ENCODE measurements around the gene SIRPA.

Gene SIRPA

DNA sequence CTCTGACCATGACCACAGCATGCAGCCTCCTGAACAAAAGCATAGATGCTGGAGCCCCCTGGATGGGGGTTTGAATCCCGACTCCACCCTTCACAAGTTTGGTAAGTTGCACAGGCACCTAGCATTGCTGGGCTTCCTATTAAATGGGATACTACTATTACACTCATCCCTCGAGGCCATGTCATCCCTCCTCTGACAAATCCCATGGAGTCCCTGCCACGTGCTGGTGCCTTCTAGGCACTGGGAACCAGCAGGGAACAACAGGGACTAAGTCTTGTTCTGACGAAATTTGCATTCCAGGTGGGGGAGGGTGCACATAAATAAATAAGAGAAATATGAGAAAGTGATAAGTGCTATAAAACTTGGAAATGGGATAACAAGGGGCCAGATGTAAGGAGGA lies 15.3 kb upstream of the SIRPA start:
- Histone ChIP-seq H3K79me2 (ENCODE audit: low read length) (no peaks in the 10 kb centered on the region), H3K27ac (ENCODE audit: low read length) (no peak overlapping the region), H3K36me3 (replicated peaks; ENCODE audit: low read depth, low read length) (no peaks in the 10 kb centered on the region), H3K4me2 (ENCODE audit: low read length) (no peak overlapping the region), H4K20me1 (ENCODE audit: insufficient read depth, low read length) (no peaks in the 10 kb centered on the region), H3K27me3 (ENCODE audit: low read depth, low read length) (peaks cover 20% of the 10 kb centered on the region; the same call in 1 of the 2 replicates), H2AFZ (ENCODE audit: low read depth, low read length) (no peak overlapping the region), H3K4me1 (ENCODE audit: low read length) (peaks cover 22% of the 10 kb centered on the region), H3K4me3 (ENCODE audit: low read length) (no peak overlapping the region), H3K9ac (ENCODE audit: low read length) (no peak overlapping the region), H3K9me3 (ENCODE audit: insufficient read depth, low read length) (no peaks in the 10 kb centered on the region)
- TF ChIP-seq CTCF (IDR thresholded peaks at IDR 0.05; ENCODE audit: low read depth, low read length), result no peak
- no peak for TF ChIP-seq EZH2phosphoT487 (IDR thresholded peaks at IDR 0.05; ENCODE audit: low read depth)

- H3K9ac ChIP-seq (ENCODE audit: low read length), result no peak overlapping the region
- H3K9me3 ChIP-seq (ENCODE audit: insufficient read depth, low read length), result no peaks in the 10 kb centered on the region
- H2AFZ ChIP-seq (ENCODE audit: low read depth, low read length), result no peak overlapping the region
- no peak overlapping the region for H3K27ac ChIP-seq (ENCODE audit: low read length)
- H3K79me2 ChIP-seq (ENCODE audit: low read length), result no peaks in the 10 kb centered on the region
- no peak overlapping the region for H3K4me3 ChIP-seq (ENCODE audit: low read length)
- TF ChIP-seq EZH2phosphoT487 (IDR thresholded peaks at IDR 0.05; ENCODE audit: low read depth) (no peak), CTCF (IDR thresholded peaks at IDR 0.05; ENCODE audit: low read depth, low read length) (no peak)
- no peaks in the 10 kb centered on the region for H3K36me3 ChIP-seq (replicated peaks; ENCODE audit: low read depth, low read length)
- H4K20me1 ChIP-seq (ENCODE audit: insufficient read depth, low read length), result no peaks in the 10 kb centered on the region
- H3K27me3 ChIP-seq (ENCODE audit: low read depth, low read length), result peaks cover 20% of the 10 kb centered on the region; the same call in 1 of the 2 replicates
- H3K4me1 ChIP-seq (ENCODE audit: low read length), result peaks cover 22% of the 10 kb centered on the region
- no peak overlapping the region for H3K4me2 ChIP-seq (ENCODE audit: low read length)
Observed at GRCh38 chr20:1880529-1881239, 14.5 kb upstream of the SIRPA start.

DNA sequence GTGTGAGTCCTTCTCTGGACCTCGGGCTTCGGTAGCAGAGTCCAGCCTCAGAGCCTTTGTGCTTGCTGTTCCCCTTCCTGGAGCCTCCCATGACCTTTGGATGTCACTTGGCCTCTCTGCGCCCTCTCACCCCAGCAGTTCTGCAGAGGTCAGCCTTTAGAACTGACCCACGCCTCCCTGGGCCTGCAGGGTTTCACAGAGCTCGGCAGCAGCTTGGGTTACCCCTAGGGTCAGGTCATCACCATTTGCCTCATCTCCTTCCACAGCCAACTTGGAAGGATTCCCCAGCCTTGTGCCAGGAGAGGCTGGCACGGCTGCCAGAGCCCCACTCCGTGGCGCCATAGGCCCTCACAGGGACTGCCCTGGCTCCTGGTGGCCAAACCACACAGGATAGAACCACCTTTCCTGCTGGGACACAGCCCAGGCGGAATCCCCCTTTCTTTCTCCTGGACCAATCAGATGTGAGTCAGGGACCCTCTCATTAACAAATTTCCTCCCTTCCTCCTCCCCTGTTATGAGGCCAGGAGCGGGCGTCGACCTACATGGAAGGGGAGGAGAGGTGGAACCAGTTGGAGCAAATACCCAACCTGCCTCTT lies 13.9 kb upstream of the SIRPA start:
- H3K9me3 ChIP-seq (ENCODE audit: insufficient read depth, low read length), result no peaks in the 10 kb centered on the region
- H3K36me3 ChIP-seq (replicated peaks; ENCODE audit: low read depth, low read length), result no peaks in the 10 kb centered on the region
- H3K27me3 ChIP-seq (ENCODE audit: low read depth, low read length), result peaks cover 20% of the 10 kb centered on the region; the same call in 1 of the 2 replicates
- H3K27ac ChIP-seq (ENCODE audit: low read length), result no peak overlapping the region
- peaks cover 22% of the 10 kb centered on the region for H3K4me1 ChIP-seq (ENCODE audit: low read length)
- no peak overlapping the region for H3K4me3 ChIP-seq (ENCODE audit: low read length)
- H3K9ac ChIP-seq (ENCODE audit: low read length), result no peak overlapping the region
- no peaks in the 10 kb centered on the region for H3K79me2 ChIP-seq (ENCODE audit: low read length)
- TF ChIP-seq EZH2phosphoT487 (IDR thresholded peaks at IDR 0.05; ENCODE audit: low read depth) (no peak), CTCF (IDR thresholded peaks at IDR 0.05; ENCODE audit: low read depth, low read length) (no peak)
- H4K20me1 ChIP-seq (ENCODE audit: insufficient read depth, low read length), result no peaks in the 10 kb centered on the region
- no peak overlapping the region for H3K4me2 ChIP-seq (ENCODE audit: low read length)
- no peak overlapping the region for H2AFZ ChIP-seq (ENCODE audit: low read depth, low read length)

DNA sequence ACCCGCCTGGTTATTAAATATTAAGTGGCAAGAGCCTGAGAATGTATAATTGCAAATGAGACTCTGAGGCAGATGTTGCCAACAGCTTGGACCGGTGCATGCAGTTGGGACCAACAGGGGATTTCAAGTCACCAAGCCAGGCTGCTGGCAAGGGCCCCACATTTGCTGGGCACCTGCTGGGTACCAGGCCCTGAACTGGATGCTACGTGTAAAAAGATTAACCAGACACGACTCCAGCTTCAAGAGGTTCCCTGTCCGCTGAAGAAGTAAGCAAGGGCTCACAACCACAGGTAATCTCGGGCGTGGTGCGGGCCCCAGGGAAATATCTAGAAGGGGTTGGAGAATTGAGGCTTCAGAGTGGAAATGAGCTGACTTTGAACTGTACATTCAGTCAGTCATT lies 13.2 kb upstream of the SIRPA start:
- Histone ChIP-seq H3K27ac (ENCODE audit: low read length) (no peak overlapping the region), H3K4me3 (ENCODE audit: low read length) (no peak overlapping the region), H3K4me2 (ENCODE audit: low read length) (no peak overlapping the region), H4K20me1 (ENCODE audit: insufficient read depth, low read length) (no peaks in the 10 kb centered on the region), H3K4me1 (ENCODE audit: low read length) (peaks cover 22% of the 10 kb centered on the region), H3K9ac (ENCODE audit: low read length) (no peak overlapping the region), H3K9me3 (ENCODE audit: insufficient read depth, low read length) (no peaks in the 10 kb centered on the region), H3K36me3 (replicated peaks; ENCODE audit: low read depth, low read length) (no peaks in the 10 kb centered on the region), H3K27me3 (ENCODE audit: low read depth, low read length) (peaks cover 20% of the 10 kb centered on the region; the same call in 1 of the 2 replicates), H2AFZ (ENCODE audit: low read depth, low read length) (no peak overlapping the region), H3K79me2 (ENCODE audit: low read length) (no peaks in the 10 kb centered on the region)
- TF ChIP-seq EZH2phosphoT487 (IDR thresholded peaks at IDR 0.05; ENCODE audit: low read depth) (no peak), CTCF (IDR thresholded peaks at IDR 0.05; ENCODE audit: low read depth, low read length) (no peak)
